ENCODE measurements around the gene OTOP2. TPM values are rescaled to one million over a fixed set of nuclear protein-coding genes. Genes with fewer than 3 reads are reported as not detected.

OTOP2 gene
- total RNA-seq, 1 experiment from 2014 or later, result 0.11 TPM

DNA sequence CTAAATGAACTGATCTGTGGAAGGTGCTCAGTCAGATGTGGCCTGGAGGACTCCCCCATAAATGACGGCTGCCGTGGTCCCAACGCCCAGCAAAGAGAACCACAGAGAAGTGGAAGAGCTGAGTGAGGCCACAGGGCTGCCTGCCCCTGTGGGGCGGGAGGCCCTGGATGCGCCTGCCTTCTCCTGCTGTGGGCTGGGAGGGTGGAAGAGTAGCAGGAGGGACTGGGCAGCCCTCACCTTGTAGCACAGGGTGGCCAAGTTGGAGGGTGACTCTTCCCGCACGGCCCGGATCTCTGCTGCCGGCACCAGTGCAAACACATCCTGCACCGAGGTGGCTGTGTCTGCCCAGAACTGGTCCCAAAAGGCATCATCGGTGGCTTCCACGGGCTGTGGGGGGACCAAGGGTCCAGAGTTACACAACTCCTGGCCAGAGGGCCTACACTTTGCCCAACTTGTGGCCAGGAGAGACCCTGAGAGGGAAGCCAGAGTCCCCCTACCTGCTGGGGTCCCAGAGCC is 40.2 kb downstream of the OTOP2 start:
- H3K27ac ChIP-seq (ENCODE audit: insufficient read length, low read depth, low read length), result no peak overlapping the region

More for the DNA sequence above, 40.2 kb downstream of the OTOP2 start:
- Histone ChIP-seq H2BK20ac (ENCODE audit: low read depth, low read length, poor library complexity, severe bottlenecking) (no peak overlapping the region), H3K79me2 (ENCODE audit: insufficient read depth, low read length) (no peaks in the 10 kb centered on the region), H4K91ac (ENCODE audit: insufficient read length, low read depth, low read length) (no peak overlapping the region), H2BK5ac (ENCODE audit: insufficient read length, low read length) (no peak overlapping the region), H2BK12ac (ENCODE audit: insufficient read length, low read depth, low read length) (no peak overlapping the region), H3K4ac (ENCODE audit: low read depth, low read length) (no peak overlapping the region), H3K79me1 (ENCODE audit: insufficient read depth, low read depth, low read length, poor library complexity, severe bottlenecking) (no peaks in the 10 kb centered on the region), H3K18ac (ENCODE audit: insufficient read length, low read depth, low read length) (no peak overlapping the region), H2AFZ (ENCODE audit: low read length) (no peak overlapping the region), H3K4me1 (ENCODE audit: insufficient read depth, low read length) (no peaks in the 10 kb centered on the region; the same call in 1 of the 2 replicates), H3K9me3 (ENCODE audit: control insufficient read depth, low read depth, low read length) (no peaks in the 10 kb centered on the region), H4K5ac (ENCODE audit: insufficient read length, low read depth, low read length) (no peak overlapping the region), H3T11ph (ENCODE audit: low read length) (no peak overlapping the region), H4K8ac (replicated peaks; ENCODE audit: insufficient read length, low read depth, low read length) (no peak overlapping the region), H3K4me2 (ENCODE audit: insufficient read depth, insufficient read length, low read length) (no peak overlapping the region), H4K20me1 (ENCODE audit: control insufficient read depth, insufficient read depth, insufficient read length) (peaks cover 3% of the 10 kb centered on the region), H3K23me2 (ENCODE audit: insufficient read length, low read depth, low read length, poor library complexity, severe bottlenecking) (no peaks in the 10 kb centered on the region), H2BK120ac (ENCODE audit: low read depth, low read length, poor library complexity, severe bottlenecking) (no peak overlapping the region), H2BK15ac (ENCODE audit: low read depth, low read length) (no peak overlapping the region), H3K23ac (ENCODE audit: insufficient read length, low read depth, low read length) (no peak overlapping the region), H3K9ac (ENCODE audit: extremely low read depth, insufficient read length, low read length) (no peak overlapping the region), H2AK5ac (ENCODE audit: insufficient read length, low read length) (no peak overlapping the region), H3K14ac (ENCODE audit: insufficient read depth, low read length) (no peak overlapping the region), H3K27me3 (ENCODE audit: insufficient read depth, low read length) (no peaks in the 10 kb centered on the region), H3K56ac (ENCODE audit: insufficient read length, low read depth, low read length) (no peak overlapping the region)
- H3K4me1 Mint-ChIP-seq, result peaks cover 13 to 19% of the 10 kb centered on the region in 2 experiments
- H3K36me3 Mint-ChIP-seq (ENCODE audit: insufficient read depth in 1 of 3, low read depth in 3 of 3), result peaks cover 0 to 2% (median 0%) of the 10 kb centered on the region in 3 experiments; a peak in 1 of 7 replicates
- H3K27ac Mint-ChIP-seq, result no peak overlapping the region; a peak in 1 of 7 replicates
- no CpG with 5 or more reads among the region's 12 CpGs for WGBS (ENCODE audit: extremely low coverage, insufficient read length, low lambda C conversion rate)
- no peak overlapping the region for H3K4me3 Mint-ChIP-seq
- DNase-seq, result peak; percentile 22
- peaks cover 24% of the 10 kb centered on the region for H3K27me3 Mint-ChIP-seq (ENCODE audit: low read depth)
- H3K9me3 Mint-ChIP-seq, result peaks cover 0 to 2% of the 10 kb centered on the region in 2 experiments; a peak in 1 of 5 replicates
- TF ChIP-seq, protein P1, sequence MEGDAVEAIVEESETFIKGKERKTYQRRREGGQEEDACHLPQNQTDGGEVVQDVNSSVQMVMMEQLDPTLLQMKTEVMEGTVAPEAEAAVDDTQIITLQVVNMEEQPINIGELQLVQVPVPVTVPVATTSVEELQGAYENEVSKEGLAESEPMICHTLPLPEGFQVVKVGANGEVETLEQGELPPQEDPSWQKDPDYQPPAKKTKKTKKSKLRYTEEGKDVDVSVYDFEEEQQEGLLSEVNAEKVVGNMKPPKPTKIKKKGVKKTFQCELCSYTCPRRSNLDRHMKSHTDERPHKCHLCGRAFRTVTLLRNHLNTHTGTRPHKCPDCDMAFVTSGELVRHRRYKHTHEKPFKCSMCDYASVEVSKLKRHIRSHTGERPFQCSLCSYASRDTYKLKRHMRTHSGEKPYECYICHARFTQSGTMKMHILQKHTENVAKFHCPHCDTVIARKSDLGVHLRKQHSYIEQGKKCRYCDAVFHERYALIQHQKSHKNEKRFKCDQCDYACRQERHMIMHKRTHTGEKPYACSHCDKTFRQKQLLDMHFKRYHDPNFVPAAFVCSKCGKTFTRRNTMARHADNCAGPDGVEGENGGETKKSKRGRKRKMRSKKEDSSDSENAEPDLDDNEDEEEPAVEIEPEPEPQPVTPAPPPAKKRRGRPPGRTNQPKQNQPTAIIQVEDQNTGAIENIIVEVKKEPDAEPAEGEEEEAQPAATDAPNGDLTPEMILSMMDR (conservative IDR thresholded peaks at IDR 0.05), result no peak

Measured in H9 (cell line).